Upper lobe of left lung (tissue), 4 donors: Measurements from ENCODE around the gene PACSIN1.

Experiments used
- CTCF ChIP-seq, 6 experiments: fragments of 450-650 bp in 4 of 6; fragments of 200-600 bp in 2 of 6; sonication (generic) in 2 of 6; IDR thresholded peaks; one replicate each; pipeline ENCODE4 v1.5.1; 2016 to 2019; ENCODE audit warnings: antibody characterized with exemption in 6 of 6
- EP300 ChIP-seq, 4 donors: sonication (generic); formaldehyde crosslinking; IDR thresholded peaks; one replicate each; pipeline ENCODE4 v1.5.1; 2017; ENCODE audit warnings: antibody characterized with exemption in 4 of 4, control low read depth in 2 of 4
- POLR2A ChIP-seq, 4 donors: fragments of 450-650 bp; IDR thresholded peaks; one replicate each; pipeline ENCODE4 v1.5.1; 2016 to 2017; ENCODE audit warnings: antibody characterized with exemption in 4 of 4, mild to moderate bottlenecking in 2 of 4
- POLR2AphosphoS5 ChIP-seq, 2 donors: sonication (generic); formaldehyde crosslinking; IDR thresholded peaks; one replicate each; pipeline ENCODE4 v1.5.1; 2017; ENCODE audit warnings: antibody characterized with exemption in 2 of 2

GRCh38 chr6:34534656-34535055 lies 68.8 kb downstream of the PACSIN1 start:
- TF ChIP-seq CTCF (IDR thresholded peaks at IDR 0.05) (no peak), POLR2AphosphoS5 (IDR thresholded peaks at IDR 0.05) (no peak), POLR2A (IDR thresholded peaks at IDR 0.05) (no peak), EP300 (IDR thresholded peaks at IDR 0.05) (no peak)
